Measurements from ENCODE around the gene TAS2R60. TPM values are rescaled to one million over a fixed set of nuclear protein-coding genes. Genes with fewer than 3 reads are reported as not detected.

Gene TAS2R60
- total RNA-seq, 1 experiment from 2014 or later: 0.24 TPM

DNA sequence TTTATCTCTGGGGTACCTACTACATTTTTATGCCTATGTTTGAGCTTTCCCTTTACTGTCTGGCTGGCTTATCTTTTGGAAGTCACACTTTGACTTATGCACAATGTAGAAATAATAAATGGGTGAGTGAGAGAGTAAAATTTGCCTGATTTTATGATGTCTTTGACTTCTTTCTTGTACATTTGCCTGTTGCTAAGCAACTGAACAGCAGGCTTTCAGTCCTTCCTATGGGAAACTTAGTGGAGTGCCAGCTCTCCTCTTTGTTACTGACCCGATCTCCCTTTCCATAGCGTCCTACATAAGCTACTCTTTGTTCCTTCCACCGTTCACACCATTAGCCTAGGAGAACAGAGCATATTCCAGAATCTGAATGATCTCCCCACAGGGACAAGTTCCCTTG, 4.2 kb downstream of the TAS2R60 start:
- no peaks in the 10 kb centered on the region for H3K27me3 Mint-ChIP-seq (ENCODE audit: low read depth)
- H3K9me3 Mint-ChIP-seq: no peaks in the 10 kb centered on the region
- ATAC-seq: no peak
- no peak overlapping the region for H3K27ac Mint-ChIP-seq
- DNase-seq (ENCODE audit: low spot score): no peak
- H3K36me3 Mint-ChIP-seq: no peaks in the 10 kb centered on the region
- CTCF ChIA-PET: no interaction called here
- no peaks in the 10 kb centered on the region for H3K4me1 Mint-ChIP-seq
- no peak overlapping the region for H3K4me3 Mint-ChIP-seq
- POLR2A ChIA-PET: no interaction called here
- TF ChIP-seq, protein P1, sequence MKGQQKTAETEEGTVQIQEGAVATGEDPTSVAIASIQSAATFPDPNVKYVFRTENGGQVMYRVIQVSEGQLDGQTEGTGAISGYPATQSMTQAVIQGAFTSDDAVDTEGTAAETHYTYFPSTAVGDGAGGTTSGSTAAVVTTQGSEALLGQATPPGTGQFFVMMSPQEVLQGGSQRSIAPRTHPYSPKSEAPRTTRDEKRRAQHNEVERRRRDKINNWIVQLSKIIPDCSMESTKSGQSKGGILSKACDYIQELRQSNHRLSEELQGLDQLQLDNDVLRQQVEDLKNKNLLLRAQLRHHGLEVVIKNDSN (CRISPR knock-in tag; IDR thresholded peaks at IDR 0.05): no peak
- TF ChIP-seq FOXK1 (CRISPR knock-in tag; IDR thresholded peaks at IDR 0.05) (no peak), AR (CRISPR knock-in tag; IDR thresholded peaks at IDR 0.05) (no peak), ZNF396 (CRISPR knock-in tag; IDR thresholded peaks at IDR 0.05; ENCODE audit: borderline replicate concordance) (no peak), FOXJ3 (CRISPR knock-in tag; IDR thresholded peaks at IDR 0.05; ENCODE audit: borderline replicate concordance) (no peak), NFYB (CRISPR knock-in tag; conservative IDR thresholded peaks at IDR 0.05; ENCODE audit: low read depth) (no peak), ATF6 (CRISPR knock-in tag; IDR thresholded peaks at IDR 0.05) (no peak), NR1H2 (CRISPR knock-in tag; IDR thresholded peaks at IDR 0.05) (no peak), MYBL2 (CRISPR knock-in tag; IDR thresholded peaks at IDR 0.05) (no peak), ETV6 (CRISPR knock-in tag; IDR thresholded peaks at IDR 0.05) (no peak), SP1 (CRISPR knock-in tag; conservative IDR thresholded peaks at IDR 0.05) (no peak), TEAD1 (CRISPR knock-in tag; IDR thresholded peaks at IDR 0.05) (no peak), E2F5 (CRISPR knock-in tag; IDR thresholded peaks at IDR 0.05) (no peak)
- TF ChIP-seq, protein P2, sequence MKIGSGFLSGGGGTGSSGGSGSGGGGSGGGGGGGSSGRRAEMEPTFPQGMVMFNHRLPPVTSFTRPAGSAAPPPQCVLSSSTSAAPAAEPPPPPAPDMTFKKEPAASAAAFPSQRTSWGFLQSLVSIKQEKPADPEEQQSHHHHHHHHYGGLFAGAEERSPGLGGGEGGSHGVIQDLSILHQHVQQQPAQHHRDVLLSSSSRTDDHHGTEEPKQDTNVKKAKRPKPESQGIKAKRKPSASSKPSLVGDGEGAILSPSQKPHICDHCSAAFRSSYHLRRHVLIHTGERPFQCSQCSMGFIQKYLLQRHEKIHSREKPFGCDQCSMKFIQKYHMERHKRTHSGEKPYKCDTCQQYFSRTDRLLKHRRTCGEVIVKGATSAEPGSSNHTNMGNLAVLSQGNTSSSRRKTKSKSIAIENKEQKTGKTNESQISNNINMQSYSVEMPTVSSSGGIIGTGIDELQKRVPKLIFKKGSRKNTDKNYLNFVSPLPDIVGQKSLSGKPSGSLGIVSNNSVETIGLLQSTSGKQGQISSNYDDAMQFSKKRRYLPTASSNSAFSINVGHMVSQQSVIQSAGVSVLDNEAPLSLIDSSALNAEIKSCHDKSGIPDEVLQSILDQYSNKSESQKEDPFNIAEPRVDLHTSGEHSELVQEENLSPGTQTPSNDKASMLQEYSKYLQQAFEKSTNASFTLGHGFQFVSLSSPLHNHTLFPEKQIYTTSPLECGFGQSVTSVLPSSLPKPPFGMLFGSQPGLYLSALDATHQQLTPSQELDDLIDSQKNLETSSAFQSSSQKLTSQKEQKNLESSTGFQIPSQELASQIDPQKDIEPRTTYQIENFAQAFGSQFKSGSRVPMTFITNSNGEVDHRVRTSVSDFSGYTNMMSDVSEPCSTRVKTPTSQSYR (CRISPR knock-in tag; IDR thresholded peaks at IDR 0.05): no peak
- TF ChIP-seq, protein P3, sequence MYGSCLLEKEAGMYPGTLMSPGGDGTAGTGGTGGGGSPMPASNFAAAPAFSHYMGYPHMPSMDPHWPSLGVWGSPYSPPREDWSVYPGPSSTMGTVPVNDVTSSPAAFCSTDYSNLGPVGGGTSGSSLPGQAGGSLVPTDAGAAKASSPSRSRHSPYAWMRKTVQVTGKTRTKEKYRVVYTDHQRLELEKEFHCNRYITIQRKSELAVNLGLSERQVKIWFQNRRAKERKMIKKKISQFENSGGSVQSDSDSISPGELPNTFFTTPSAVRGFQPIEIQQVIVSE (CRISPR knock-in tag; IDR thresholded peaks at IDR 0.05; ENCODE audit: borderline replicate concordance): no peak
- TF ChIP-seq, protein P4, sequence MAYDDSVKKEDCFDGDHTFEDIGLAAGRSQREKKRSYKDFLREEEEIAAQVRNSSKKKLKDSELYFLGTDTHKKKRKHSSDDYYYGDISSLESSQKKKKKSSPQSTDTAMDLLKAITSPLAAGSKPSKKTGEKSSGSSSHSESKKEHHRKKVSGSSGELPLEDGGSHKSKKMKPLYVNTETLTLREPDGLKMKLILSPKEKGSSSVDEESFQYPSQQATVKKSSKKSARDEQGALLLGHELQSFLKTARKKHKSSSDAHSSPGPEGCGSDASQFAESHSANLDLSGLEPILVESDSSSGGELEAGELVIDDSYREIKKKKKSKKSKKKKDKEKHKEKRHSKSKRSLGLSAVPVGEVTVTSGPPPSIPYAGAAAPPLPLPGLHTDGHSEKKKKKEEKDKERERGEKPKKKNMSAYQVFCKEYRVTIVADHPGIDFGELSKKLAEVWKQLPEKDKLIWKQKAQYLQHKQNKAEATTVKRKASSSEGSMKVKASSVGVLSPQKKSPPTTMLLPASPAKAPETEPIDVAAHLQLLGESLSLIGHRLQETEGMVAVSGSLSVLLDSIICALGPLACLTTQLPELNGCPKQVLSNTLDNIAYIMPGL (CRISPR knock-in tag; IDR thresholded peaks at IDR 0.05): no peak

All from WTC11 (cell line).